NCI-H128 (cell line): ENCODE measurements around the gene CTNNA2.
"Not testable (repeated sequence)": the region's sequence is repeated elsewhere in the genome, so short reads cannot be mapped to it uniquely, and the experiment has no call there.

Experiments
- DNase-seq: peaks from one replicate; lab custom pipeline; 2025; ENCODE audit not compliant: unreplicated experiment; lab: John Stamatoyannopoulos, UW

Gene CTNNA2

DNA sequence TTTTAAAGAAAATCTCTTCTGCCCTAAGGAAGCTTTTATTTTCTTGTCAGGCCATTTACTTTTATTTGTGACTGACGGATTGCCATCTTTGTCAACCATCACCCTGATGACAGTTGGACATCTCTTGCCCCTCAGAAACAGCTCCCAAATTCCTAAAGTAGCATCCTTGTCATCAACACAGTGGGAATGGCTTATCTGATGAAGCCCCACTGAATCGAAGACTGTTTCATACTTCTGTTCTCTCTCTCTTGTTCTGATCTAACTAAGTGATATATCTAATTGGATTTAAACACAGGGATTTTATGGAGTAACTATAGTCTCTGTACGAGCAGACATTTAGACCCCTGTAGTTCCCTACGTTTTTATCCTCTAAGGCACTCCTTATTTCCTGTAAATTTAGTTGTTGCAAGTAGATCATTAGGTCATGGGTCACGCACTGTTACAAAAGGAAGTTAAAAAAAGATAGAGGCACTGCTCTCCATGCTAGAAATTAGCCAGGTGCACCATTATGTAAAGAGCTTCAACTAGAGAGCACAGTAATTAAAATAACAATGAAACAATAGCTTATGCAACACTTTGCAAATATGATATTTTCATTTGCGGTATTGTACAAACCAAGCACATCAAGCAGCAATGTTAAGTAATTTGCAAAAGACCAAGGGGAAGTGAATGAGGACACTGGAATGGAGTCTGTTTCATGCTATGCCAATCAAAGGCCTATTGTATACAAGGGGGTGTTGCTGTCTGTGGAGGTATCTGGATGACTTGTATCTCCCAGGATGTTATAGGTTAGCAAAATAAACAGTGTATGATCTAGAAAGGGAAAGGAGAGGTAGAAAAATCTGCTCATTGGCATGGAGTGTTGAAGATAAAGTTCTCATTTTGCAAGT lies 507.0 kb downstream of the CTNNA2 start:
- peak; percentile 11 for DNase-seq

DNA sequence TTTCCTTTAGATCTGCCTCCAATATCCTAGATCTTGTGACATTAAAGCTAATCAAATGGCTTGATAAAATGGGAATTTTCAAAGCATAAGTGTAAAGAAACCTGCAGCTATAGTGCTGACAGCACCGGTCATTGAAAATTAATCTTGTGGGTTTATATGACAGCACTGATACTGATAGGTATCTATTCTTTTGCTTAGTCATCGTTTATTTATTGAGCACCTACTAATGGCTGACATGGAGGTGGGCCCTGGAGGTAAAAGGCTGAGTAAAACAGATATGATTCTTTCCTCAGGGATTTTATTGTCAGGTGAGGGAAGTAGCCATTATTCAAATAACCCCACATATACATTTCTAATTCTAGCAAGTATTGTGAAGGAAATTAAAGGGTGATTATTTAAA lies 509.2 kb downstream of the CTNNA2 start:
- DNase-seq, result no peak

GRCh38 chr2:80026040-80026729 lies 513.3 kb downstream of the CTNNA2 start:
- DNase-seq, result no peak

DNA sequence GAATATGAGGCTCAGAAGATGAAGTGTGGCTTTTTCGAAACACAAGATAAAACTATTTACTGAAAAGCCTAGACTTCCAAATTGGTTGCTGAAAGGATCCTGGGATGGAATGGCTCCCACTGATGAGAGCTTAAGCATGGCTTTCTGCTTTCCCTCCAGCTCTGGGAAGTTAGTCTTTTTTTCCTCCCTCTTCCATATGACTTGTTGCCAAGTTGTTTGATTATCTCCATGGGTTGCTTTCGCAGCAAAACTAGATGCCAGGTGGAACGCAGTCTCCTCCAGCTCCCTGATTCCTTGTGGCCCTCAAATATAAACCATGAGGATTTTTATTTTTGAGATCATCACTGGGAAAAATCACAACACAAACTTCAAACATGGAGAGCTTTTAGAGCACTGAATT lies 515.2 kb downstream of the CTNNA2 start:
- DNase-seq, result no peak

DNA sequence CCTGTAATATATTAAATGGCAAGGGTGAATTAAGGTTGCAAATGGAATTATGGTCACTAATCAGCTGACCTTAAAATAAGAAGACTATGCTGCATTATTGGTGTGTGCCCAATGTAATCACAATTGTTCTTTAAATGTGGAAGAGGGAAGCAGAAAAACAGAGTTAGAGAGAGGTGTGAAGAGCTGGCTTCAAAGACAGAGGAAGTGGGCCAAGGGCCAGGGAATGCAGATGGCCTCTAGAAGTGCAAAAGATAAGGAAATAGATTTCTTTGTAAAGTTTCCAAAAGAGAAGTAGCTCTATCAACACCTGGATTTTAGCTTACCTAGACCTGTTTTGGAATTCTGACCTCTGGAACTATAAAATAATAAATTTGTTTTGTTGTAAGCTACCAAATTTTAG lies 515.7 kb downstream of the CTNNA2 start:
- DNase-seq, result no peak

DNA sequence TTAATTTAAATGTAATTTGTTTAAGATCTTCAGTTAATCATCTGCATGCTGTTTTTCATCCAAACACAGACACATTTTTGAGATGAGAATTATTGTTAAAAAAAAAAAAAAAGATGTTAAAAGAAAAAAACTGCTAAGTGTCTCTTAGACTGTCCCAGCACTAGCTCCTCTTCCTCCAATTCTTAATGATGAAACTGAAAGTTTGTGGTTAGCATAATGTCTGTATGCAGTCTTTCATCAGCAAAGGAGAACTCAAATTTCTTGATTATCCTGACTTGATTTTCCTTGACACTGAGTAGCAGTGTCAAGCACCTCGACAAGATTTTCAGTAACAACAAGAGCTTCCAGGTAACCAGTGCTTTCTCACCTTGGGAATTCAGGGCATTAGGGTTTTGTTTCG lies 517.3 kb downstream of the CTNNA2 start:
- no peak for DNase-seq

DNA sequence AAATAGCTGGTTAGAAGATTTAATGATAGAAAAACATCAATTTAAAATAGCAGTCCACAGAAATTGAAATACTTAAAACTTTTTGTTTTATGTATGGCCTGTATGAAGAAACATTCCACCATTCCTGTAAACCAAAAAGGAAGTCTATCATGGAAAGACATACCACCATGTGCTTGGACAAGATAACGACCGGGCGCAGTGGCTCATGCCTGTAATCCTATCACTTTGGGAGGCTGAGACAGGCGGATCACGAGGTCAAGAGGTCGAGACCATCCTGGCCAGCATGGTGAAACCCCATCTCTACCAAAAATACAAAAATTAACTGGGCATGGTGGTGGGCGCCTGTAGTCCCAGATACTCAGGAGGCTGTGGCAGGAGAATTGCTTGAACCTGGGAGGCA lies 519.8 kb downstream of the CTNNA2 start:
- not testable (repeated sequence) for DNase-seq

DNA sequence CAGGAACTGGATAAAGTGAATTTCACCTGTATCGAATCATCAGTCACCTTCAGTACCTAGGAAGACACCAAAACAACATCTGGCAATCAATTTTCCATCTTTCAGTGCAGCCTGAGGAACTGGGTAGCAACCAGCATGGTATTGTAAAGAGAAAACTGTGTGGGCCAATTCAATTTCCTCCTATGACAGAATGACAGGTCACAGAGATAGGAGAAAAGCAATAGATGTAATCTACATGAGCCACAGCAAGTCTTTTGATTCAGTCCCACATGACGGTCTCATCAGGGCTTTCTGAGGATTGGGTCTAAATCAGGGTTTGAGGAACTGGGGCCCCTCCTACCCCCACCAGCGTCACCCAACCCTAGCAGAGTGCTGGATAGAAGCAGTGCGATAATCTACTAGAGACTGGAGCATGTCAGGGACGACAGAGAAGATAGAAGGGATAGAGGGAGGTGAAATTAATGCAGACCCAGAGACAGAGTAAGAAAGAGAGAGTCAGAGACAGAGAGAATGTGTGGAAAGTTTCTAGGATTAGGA lies 523.0 kb downstream of the CTNNA2 start:
- no peak for DNase-seq

GRCh38 chr2:80037310-80037709 lies 524.5 kb downstream of the CTNNA2 start:
- no peak for DNase-seq

DNA sequence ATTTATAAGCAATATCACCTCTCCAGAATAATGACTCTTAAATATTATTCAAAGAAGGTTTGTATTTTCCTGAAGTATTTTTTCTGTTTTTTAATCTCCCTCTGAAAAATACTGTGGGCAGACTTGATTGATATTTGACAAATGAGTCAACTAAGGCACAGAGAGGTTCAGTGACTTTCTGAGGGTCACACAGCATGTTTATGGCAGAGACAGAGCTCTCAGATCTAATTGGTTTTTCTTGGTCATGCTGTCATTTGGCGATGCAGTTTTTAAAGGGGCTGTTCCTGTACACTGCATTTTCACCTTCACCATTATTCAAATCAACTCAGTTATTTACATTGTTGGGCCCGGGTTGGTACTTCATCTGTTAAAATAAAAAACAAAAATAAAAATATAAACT lies 527.4 kb downstream of the CTNNA2 start:
- DNase-seq, result no peak

DNA sequence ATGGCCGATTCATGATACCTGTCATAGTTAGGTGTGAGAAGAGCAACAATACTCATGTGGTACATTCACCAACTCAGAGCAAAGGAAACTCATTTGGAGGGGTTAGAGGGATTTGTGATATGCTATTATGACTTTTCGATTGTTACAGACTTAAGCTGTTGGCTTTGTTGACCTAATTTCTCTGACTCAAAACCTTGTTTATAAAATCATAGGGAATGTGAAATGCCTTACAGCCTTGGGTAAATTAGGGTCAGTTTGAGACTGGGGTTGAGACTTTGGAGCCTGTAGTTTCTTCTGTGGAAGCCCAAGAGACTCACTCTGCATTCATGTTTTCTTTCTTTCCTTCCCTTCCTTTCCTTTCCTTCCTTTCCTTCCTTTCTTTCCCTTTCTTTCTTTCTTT lies 529.8 kb downstream of the CTNNA2 start:
- DNase-seq, result no peak

DNA sequence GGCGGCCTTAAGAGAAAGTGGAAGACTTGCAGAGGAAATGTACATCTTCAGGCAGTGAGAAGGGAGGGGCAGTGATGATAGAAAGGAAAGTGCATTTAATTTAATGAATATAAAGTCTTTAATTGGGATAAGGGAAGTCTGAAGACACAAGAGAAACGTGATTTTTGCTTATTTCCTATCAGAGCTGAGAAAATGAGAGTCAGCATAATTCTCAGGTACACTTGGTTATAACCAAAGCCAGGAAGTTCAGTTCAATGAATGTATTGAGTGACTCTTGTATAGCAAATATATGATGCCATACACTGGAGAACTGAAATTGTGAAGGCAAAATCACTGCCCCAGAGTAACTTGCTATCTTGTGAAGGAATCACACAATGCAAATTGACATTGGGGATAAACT lies 535.4 kb downstream of the CTNNA2 start:
- no peak for DNase-seq

DNA sequence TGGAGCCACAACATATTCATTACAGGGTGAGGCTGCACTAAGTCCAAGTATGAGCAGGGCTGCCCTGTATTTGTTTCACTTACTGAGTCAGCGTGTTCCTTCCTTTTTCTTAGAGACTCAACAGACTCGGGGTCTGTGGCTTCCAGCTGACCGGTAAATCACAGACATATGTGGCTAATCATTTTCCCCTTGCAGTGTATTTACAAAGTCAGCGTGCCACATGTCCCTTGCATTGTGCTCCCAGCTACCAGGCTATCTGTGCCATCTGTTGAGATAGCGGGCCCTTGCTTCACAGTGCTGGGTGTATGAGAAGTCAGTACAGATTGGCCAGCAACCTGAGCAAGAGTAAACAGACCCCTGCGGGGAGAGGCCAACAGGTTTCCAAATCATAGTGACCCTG lies 537.4 kb downstream of the CTNNA2 start:
- no peak for DNase-seq

GRCh38 chr2:80053522-80054345 lies 540.9 kb downstream of the CTNNA2 start:
- no peak for DNase-seq

DNA sequence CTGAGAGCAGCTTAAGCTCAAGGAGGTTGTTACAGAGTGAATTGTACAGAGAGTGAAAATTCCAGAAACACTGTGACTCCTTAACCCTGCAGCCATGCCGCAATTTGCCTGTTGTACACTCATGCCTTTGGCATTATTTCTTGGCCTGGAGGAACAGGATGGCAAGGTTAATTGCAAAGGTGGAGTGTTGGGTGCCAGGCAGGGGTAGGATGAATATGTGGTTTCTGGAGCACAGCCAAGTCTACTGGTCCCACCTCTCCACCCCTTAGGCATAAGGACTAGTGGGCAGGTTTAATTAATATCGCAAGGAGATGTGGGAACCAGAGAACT lies 541.5 kb downstream of the CTNNA2 start:
- peak; percentile 36 for DNase-seq

GRCh38 chr2:80057956-80058355 lies 545.1 kb downstream of the CTNNA2 start:
- DNase-seq, result no peak

- no peak for DNase-seq
Measured at GRCh38 chr2:80058562-80058961, 545.7 kb downstream of the CTNNA2 start.

DNA sequence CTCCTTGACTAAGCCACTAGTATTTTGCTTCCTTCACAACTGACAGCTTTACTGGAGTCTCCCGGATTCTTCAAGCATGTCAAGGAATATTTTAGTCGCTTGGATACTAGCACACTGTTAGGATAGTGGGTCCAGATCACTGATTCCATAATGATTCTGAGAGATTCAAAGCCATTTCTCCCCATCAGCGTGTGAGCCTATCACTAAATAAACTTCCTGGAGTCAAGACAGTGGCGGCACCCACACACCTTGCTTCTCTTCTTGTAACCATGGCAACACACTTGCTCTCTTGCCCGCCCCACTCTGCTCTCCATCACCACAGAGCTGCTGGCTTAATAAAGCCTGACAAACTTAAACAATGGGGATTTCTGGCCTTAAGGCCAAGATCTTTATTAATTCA lies 546.6 kb downstream of the CTNNA2 start:
- DNase-seq, result no peak

DNA sequence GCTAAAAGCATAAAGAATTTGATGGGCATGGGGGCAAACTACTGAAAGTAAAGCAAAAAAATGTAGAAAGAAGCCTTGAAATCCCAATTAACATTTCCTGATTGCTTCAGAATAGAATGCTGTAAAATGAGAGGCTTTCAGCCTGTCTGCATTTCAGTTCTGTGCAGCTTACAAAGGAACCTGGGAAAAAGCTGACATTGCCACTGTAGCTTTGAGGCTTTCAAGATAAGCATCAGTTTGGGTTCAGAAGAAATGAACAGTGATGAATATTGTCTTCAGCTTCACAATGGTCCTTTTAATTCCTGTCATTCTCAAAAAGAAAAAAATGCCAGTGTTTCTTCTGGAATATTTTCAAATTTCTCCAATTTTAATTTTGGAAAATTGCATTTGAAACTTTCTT lies 549.0 kb downstream of the CTNNA2 start:
- no peak for DNase-seq

DNA sequence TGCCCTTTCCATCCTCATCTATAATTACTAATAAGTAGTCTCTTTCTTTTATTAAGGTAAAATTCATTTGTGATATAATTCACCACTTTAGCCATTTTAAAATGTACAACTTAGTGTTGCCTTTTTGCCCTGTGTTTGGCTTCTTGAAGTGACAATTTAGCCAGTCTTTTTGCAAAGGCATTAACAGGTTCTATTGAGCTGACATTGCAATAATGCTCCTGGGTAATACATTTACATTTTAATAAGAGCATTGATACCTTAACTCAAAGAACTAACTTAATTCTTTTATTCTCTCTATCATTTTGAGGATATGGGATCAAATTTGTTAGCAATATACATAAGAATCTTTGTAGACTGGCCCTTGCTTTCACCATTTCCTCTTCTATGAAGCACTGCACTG lies 549.4 kb downstream of the CTNNA2 start:
- no peak for DNase-seq

GRCh38 chr2:80068038-80068731 lies 555.3 kb downstream of the CTNNA2 start:
- peak; percentile 79 for DNase-seq
